Suprapubic skin (tissue), 4 donors: ENCODE measurements around the gene TMCO4. TPM values are rescaled to one million over a fixed set of nuclear protein-coding genes. Genes with fewer than 3 reads are reported as not detected.

Experiments used
- DNase-seq, 2 donors: peaks; one replicate each; pipeline ENCODE4 v3.0.0-alpha.2; 2019; ENCODE audit warnings: low spot score in 2 of 2
- H3K27ac ChIP-seq: fragments of 200-600 bp; sonication (generic); one replicate; pipeline ENCODE4 v1.5.1; 2019
- H3K27me3 ChIP-seq: fragments of 200-600 bp; sonication (generic); one replicate; pipeline ENCODE4 v1.5.1; 2019
- H3K36me3 ChIP-seq: fragments of 200-600 bp; sonication (generic); one replicate; pipeline ENCODE4 v1.5.1; 2019
- H3K4me1 ChIP-seq: fragments of 200-600 bp; sonication (generic); one replicate; pipeline ENCODE4 v1.5.1; 2019
- H3K4me3 ChIP-seq: fragments of 200-600 bp; sonication (generic); one replicate; pipeline ENCODE4 v1.5.1; 2019; ENCODE audit warnings: mild to moderate bottlenecking
- H3K9me3 ChIP-seq: fragments of 200-600 bp; sonication (generic); one replicate; pipeline ENCODE4 v1.5.1; 2019
- CTCF ChIP-seq, 2 donors: fragments of 200-600 bp in 1 of 2; fragments of 450-650 bp in 1 of 2; sonication (generic) in 1 of 2; IDR thresholded peaks; one replicate each; pipeline ENCODE4 v1.5.1; 2016 to 2019; ENCODE audit warnings: antibody characterized with exemption in 2 of 2, mild to moderate bottlenecking in 1 of 2, moderate library complexity in 1 of 2
- EP300 ChIP-seq: sonication (generic); formaldehyde crosslinking; IDR thresholded peaks from one replicate; pipeline ENCODE4 v1.6.1; 2017; ENCODE audit warnings: antibody characterized with exemption
- POLR2A ChIP-seq, 2 donors: fragments of 450-650 bp; IDR thresholded peaks; one replicate each; pipeline ENCODE4 v1.6.1; 2017; ENCODE audit warnings: antibody characterized with exemption in 2 of 2, mild to moderate bottlenecking in 2 of 2, moderate library complexity in 2 of 2
- POLR2AphosphoS5 ChIP-seq, 3 donors: sonication (generic); formaldehyde crosslinking; IDR thresholded peaks; one replicate each; pipeline ENCODE4 v1.6.1; 2017; ENCODE audit warnings: antibody characterized with exemption in 3 of 3
- WGBS: methylation state at CpG from one replicate; pipeline ENCODE4 v1.1.5; 2018; 5-methylcytosine and 5-hydroxymethylcytosine counted together
- total RNA-seq, 4 donors: library from RNA; depleted of rRNA; stranded (reverse); fragments of >200 nt; gene quantifications; one replicate each; pipeline ENCODE4 v1.1.0, GENCODE V29; 2016

TMCO4 gene
- total RNA-seq, 4 donors from 2014 or later = 11.6 to 23.8 (median 15.0) TPM

- H3K27me3 ChIP-seq = no peaks in the 10 kb centered on the region
- H3K4me1 ChIP-seq = no peaks in the 10 kb centered on the region
- H3K9me3 ChIP-seq = no peaks in the 10 kb centered on the region
- 88% methylated on average over 5 of the region's 5 CpGs for WGBS
- H3K4me3 ChIP-seq = no peak overlapping the region
- DNase-seq = no peak
- peaks cover 17% of the 10 kb centered on the region for H3K36me3 ChIP-seq
- TF ChIP-seq CTCF (IDR thresholded peaks at IDR 0.05) = no peak
- no peak for TF ChIP-seq POLR2A (IDR thresholded peaks at IDR 0.05)
- no peak for TF ChIP-seq EP300
- TF ChIP-seq POLR2AphosphoS5 (IDR thresholded peaks at IDR 0.05) = no peak
- no peak overlapping the region for H3K27ac ChIP-seq
Observed at GRCh38 chr1:19756480-19756879, 43.2 kb downstream of the TMCO4 start.

GRCh38 chr1:19754482-19754881, 45.2 kb downstream of the TMCO4 start:
- 84% methylated on average over 10 of the region's 10 CpGs for WGBS
- no peak for TF ChIP-seq POLR2A (IDR thresholded peaks at IDR 0.05)
- TF ChIP-seq EP300 = no peak
- TF ChIP-seq CTCF (IDR thresholded peaks at IDR 0.05) = no peak
- TF ChIP-seq POLR2AphosphoS5 (IDR thresholded peaks at IDR 0.05) = no peak
- Histone ChIP-seq H3K9me3 (no peaks in the 10 kb centered on the region), H3K27me3 (no peaks in the 10 kb centered on the region), H3K27ac (no peak overlapping the region), H3K4me3 (no peak overlapping the region), H3K36me3 (peaks cover 24% of the 10 kb centered on the region), H3K4me1 (no peaks in the 10 kb centered on the region)
- no peak for DNase-seq

- WGBS = 91% methylated on average over 9 of the region's 9 CpGs
- Histone ChIP-seq H3K4me1 (no peaks in the 10 kb centered on the region), H3K27me3 (no peaks in the 10 kb centered on the region), H3K27ac (no peak overlapping the region), H3K36me3 (peaks cover 26% of the 10 kb centered on the region), H3K9me3 (no peaks in the 10 kb centered on the region), H3K4me3 (no peak overlapping the region)
- DNase-seq = no peak
- TF ChIP-seq EP300 (no peak), CTCF (IDR thresholded peaks at IDR 0.05) (no peak), POLR2A (IDR thresholded peaks at IDR 0.05) (no peak), POLR2AphosphoS5 (IDR thresholded peaks at IDR 0.05) (no peak)
Observed at GRCh38 chr1:19752083-19752696, 47.5 kb downstream of the TMCO4 start.

- TF ChIP-seq POLR2AphosphoS5 (IDR thresholded peaks at IDR 0.05) (no peak), CTCF (IDR thresholded peaks at IDR 0.05) (no peak), POLR2A (IDR thresholded peaks at IDR 0.05) (no peak), EP300 (no peak)
- peaks cover 33% of the 10 kb centered on the region for H3K36me3 ChIP-seq
- WGBS = 92% methylated on average over 3 of the region's 3 CpGs
- no peaks in the 10 kb centered on the region for H3K9me3 ChIP-seq
- H3K4me3 ChIP-seq = no peak overlapping the region
- H3K4me1 ChIP-seq = no peaks in the 10 kb centered on the region
- H3K27me3 ChIP-seq = no peaks in the 10 kb centered on the region
- DNase-seq = no peak
- no peak overlapping the region for H3K27ac ChIP-seq
Observed at GRCh38 chr1:19750882-19751276, 48.8 kb downstream of the TMCO4 start.

GRCh38 chr1:19750101-19750881, 49.4 kb downstream of the TMCO4 start:
- no peaks in the 10 kb centered on the region for H3K27me3 ChIP-seq
- no peak for DNase-seq
- peaks cover 38% of the 10 kb centered on the region for H3K36me3 ChIP-seq
- WGBS = 91% methylated on average over 15 of the region's 15 CpGs
- H3K4me1 ChIP-seq = no peaks in the 10 kb centered on the region
- TF ChIP-seq EP300 (no peak), POLR2AphosphoS5 (IDR thresholded peaks at IDR 0.05) (no peak), POLR2A (IDR thresholded peaks at IDR 0.05) (no peak), CTCF (IDR thresholded peaks at IDR 0.05) (no peak)
- no peaks in the 10 kb centered on the region for H3K9me3 ChIP-seq
- no peak overlapping the region for H3K27ac ChIP-seq
- H3K4me3 ChIP-seq = no peak overlapping the region
